ENCODE data around the gene PC.

GRCh38 chr11:66868082-66868725 lies 90.0 kb downstream of the PC start:
- TF ChIP-seq CTCF (IDR thresholded peaks at IDR 0.05 in 8 of 11, conservative IDR thresholded peaks at IDR 0.05 in 3 of 11) (no peak), POLR2A (IDR thresholded peaks at IDR 0.05) (no peak)
